Measurements from ENCODE around the gene PDE3A. TPM values are rescaled to one million over a fixed set of nuclear protein-coding genes. Genes with fewer than 3 reads are reported as not detected.

The PDE3A gene
- polyA plus RNA-seq, 1 experiment = 3.5 TPM

- H3K4me3 ChIP-seq (ENCODE audit: low read depth, low read length) = no peak overlapping the region
- no peak for TF ChIP-seq CTCF (IDR thresholded peaks at IDR 0.05; ENCODE audit: insufficient read depth, low read depth, low read length)
- DNase-seq (ENCODE audit: low read depth) = no peak
- no peaks in the 10 kb centered on the region; the same call in 1 of the 2 replicates for H3K27me3 ChIP-seq (ENCODE audit: control insufficient read depth, insufficient read depth, low read length)
- ChIA-PET CTCF (no interaction called here), POLR2A (no interaction called here)
- H3K36me3 ChIP-seq (ENCODE audit: control insufficient read depth, insufficient read depth, low read length) = no peaks in the 10 kb centered on the region
These were observed 36.4 kb downstream of the PDE3A start for GRCh38 chr12:20404576-20405346.

- POLR2A ChIA-PET = no interaction called here
- CTCF ChIA-PET = interaction anchor here (0.7 kb wide), 1 partner anchor 1087 kb away, joined by 3 read pairs; no protein-coding TSS in a partner anchor
These were observed 41.5 kb downstream of the PDE3A start for GRCh38 chr12:20409607-20410377.

GRCh38 chr12:20410734-20411133 is 42.4 kb downstream of the PDE3A start:
- TF ChIP-seq CTCF (IDR thresholded peaks at IDR 0.05; ENCODE audit: insufficient read depth, low read depth, low read length) = no peak
- CTCF ChIA-PET = no interaction called here

More at GRCh38 chr12:20409607-20410377, 41.5 kb downstream of the PDE3A start:
- H3K27me3 ChIP-seq (ENCODE audit: control insufficient read depth, insufficient read depth, low read length) = no peaks in the 10 kb centered on the region
- TF ChIP-seq CTCF (IDR thresholded peaks at IDR 0.05; ENCODE audit: insufficient read depth, low read depth, low read length) = no peak
- no peak for DNase-seq (ENCODE audit: low read depth)
- H3K4me3 ChIP-seq (ENCODE audit: low read depth, low read length) = no peak overlapping the region
- no peaks in the 10 kb centered on the region for H3K36me3 ChIP-seq (ENCODE audit: control insufficient read depth, insufficient read depth, low read length)

GRCh38 chr12:20411345-20411744 is 43.0 kb downstream of the PDE3A start:
- TF ChIP-seq CTCF (IDR thresholded peaks at IDR 0.05; ENCODE audit: insufficient read depth, low read depth, low read length) = no peak
- no peak for DNase-seq (ENCODE audit: low read depth)
- ChIA-PET CTCF (no interaction called here), POLR2A (no interaction called here)
- H3K27me3 ChIP-seq (ENCODE audit: control insufficient read depth, insufficient read depth, low read length) = no peaks in the 10 kb centered on the region
- no peak overlapping the region for H3K4me3 ChIP-seq (ENCODE audit: low read depth, low read length)
- no peaks in the 10 kb centered on the region for H3K36me3 ChIP-seq (ENCODE audit: control insufficient read depth, insufficient read depth, low read length)

More at GRCh38 chr12:20410734-20411133, 42.4 kb downstream of the PDE3A start:
- no peaks in the 10 kb centered on the region for H3K27me3 ChIP-seq (ENCODE audit: control insufficient read depth, insufficient read depth, low read length)
- POLR2A ChIA-PET = no interaction called here
- H3K4me3 ChIP-seq (ENCODE audit: low read depth, low read length) = no peak overlapping the region
- H3K36me3 ChIP-seq (ENCODE audit: control insufficient read depth, insufficient read depth, low read length) = no peaks in the 10 kb centered on the region
- DNase-seq (ENCODE audit: low read depth) = no peak

GRCh38 chr12:20415028-20415427 is 46.7 kb downstream of the PDE3A start:
- CTCF ChIA-PET = interaction anchor here (0.6 to 1.2 kb wide), 2 partner anchors 14 to 39 kb away, joined by 3 read pairs; no protein-coding TSS in a partner anchor
- no peak for DNase-seq (ENCODE audit: low read depth)
- POLR2A ChIA-PET = no interaction called here
- H3K4me3 ChIP-seq (ENCODE audit: low read depth, low read length) = no peak overlapping the region
- TF ChIP-seq CTCF (IDR thresholded peaks at IDR 0.05; ENCODE audit: insufficient read depth, low read depth, low read length) = no peak
- no peaks in the 10 kb centered on the region for H3K27me3 ChIP-seq (ENCODE audit: control insufficient read depth, insufficient read depth, low read length)
- no peaks in the 10 kb centered on the region for H3K36me3 ChIP-seq (ENCODE audit: control insufficient read depth, insufficient read depth, low read length)
